ENCODE data around the gene PAQR9.

DNA sequence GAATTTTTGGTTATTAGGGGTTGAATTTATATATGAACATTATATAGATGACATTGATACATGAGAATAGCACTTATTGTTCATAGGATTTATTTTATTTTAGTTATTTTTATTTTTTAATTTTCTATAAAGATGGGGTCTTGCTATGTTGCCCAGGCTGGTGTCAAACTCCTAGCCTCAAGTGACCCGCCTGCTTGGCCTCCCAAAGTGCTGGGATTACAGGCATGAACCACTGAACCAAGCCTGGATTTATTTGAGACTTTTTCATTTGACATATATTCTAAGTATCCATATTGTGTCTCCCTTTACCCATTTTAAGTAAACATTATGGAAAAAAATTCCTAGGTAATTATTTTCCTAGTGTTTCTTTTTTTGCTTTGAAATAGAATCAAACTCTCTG is 12.5 kb downstream of the PAQR9 start:
- TF ChIP-seq, protein P1, sequence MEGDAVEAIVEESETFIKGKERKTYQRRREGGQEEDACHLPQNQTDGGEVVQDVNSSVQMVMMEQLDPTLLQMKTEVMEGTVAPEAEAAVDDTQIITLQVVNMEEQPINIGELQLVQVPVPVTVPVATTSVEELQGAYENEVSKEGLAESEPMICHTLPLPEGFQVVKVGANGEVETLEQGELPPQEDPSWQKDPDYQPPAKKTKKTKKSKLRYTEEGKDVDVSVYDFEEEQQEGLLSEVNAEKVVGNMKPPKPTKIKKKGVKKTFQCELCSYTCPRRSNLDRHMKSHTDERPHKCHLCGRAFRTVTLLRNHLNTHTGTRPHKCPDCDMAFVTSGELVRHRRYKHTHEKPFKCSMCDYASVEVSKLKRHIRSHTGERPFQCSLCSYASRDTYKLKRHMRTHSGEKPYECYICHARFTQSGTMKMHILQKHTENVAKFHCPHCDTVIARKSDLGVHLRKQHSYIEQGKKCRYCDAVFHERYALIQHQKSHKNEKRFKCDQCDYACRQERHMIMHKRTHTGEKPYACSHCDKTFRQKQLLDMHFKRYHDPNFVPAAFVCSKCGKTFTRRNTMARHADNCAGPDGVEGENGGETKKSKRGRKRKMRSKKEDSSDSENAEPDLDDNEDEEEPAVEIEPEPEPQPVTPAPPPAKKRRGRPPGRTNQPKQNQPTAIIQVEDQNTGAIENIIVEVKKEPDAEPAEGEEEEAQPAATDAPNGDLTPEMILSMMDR (IDR thresholded peaks at IDR 0.05), result no peak
- TF ChIP-seq POLR2A (IDR thresholded peaks at IDR 0.05) (no peak), EP300 (IDR thresholded peaks at IDR 0.05) (no peak), POLR2AphosphoS5 (IDR thresholded peaks at IDR 0.05) (no peak)

All from upper lobe of left lung (tissue), 4 donors.